H1 (cell line): ENCODE measurements around the gene HTR6. TPM values are rescaled to one million over a fixed set of nuclear protein-coding genes. Genes with fewer than 3 reads are reported as not detected.
"Not testable (repeated sequence)": the region's sequence is repeated elsewhere in the genome, so short reads cannot be mapped to it uniquely, and the experiment has no call there.

Experiments used
- CTCF ChIA-PET: fragments of 300-600 bp; sonication (Branson Sonifier 250); formaldehyde crosslinking; loops from one replicate; lab custom pipeline; 2021; ENCODE audit not compliant: partially characterized antibody; lab: Charles Lee
- POLR2A ChIA-PET: fragments of 300-600 bp; sonication (Branson Sonifier 250); formaldehyde crosslinking; loops from one replicate; lab custom pipeline; 2021; ENCODE audit warnings: inconsistent platforms; ENCODE audit not compliant: partially characterized antibody; lab: Charles Lee
- DNase-seq, 2 experiments: peaks; one replicate each; pipeline versions ENCODE4 v3.0.0 to v3.0.0-alpha.2; 2010 to 2022; ENCODE audit warnings: low spot score in 2 of 2, low read depth in 1 of 2, mixed read lengths in 1 of 2
- FAIRE-seq: peaks from 2 replicates; lab custom pipeline; 2011; peaks lifted over from hg19 to GRCh38; lab: Jason Lieb, UNC
- H2AFZ ChIP-seq: 2 replicates; pipeline ENCODE4 v1.8.1; 2012; ENCODE audit warnings: low read length, inconsistent platforms
- H2AK5ac ChIP-seq: 2 replicates; pipeline ENCODE4 v1.6.1; 2013; ENCODE audit warnings: low read depth, low read length
- H2BK120ac ChIP-seq: replicated peaks from 2 replicates; pipeline ENCODE3; 2013; ENCODE audit warnings: low read depth, low read length, inconsistent platforms
- H2BK12ac ChIP-seq: 2 replicates; pipeline ENCODE4 v1.6.1; 2013; ENCODE audit warnings: low read depth, low read length
- H2BK15ac ChIP-seq: 2 replicates; pipeline ENCODE4 v1.6.1; 2013; ENCODE audit warnings: low read length
- H2BK20ac ChIP-seq: 2 replicates; pipeline ENCODE4 v1.6.1; 2013; ENCODE audit warnings: low read length
- H2BK5ac ChIP-seq: 2 replicates; pipeline ENCODE4 v1.6.1; 2013; ENCODE audit warnings: low read depth, low read length
- H3K14ac ChIP-seq: 2 replicates; pipeline ENCODE4 v1.6.1; 2013; ENCODE audit warnings: inconsistent platforms; ENCODE audit not compliant: insufficient read length
- H3K18ac ChIP-seq: 2 replicates; pipeline ENCODE4 v1.6.1; 2013; ENCODE audit warnings: low read length; ENCODE audit errors: extremely low read depth
- H3K23ac ChIP-seq: 2 replicates; pipeline ENCODE4 v1.6.1; 2013; ENCODE audit warnings: inconsistent platforms; ENCODE audit not compliant: insufficient read length
- H3K23me2 ChIP-seq: 2 replicates; pipeline ENCODE4 v1.6.1; 2013; ENCODE audit warnings: low read depth, low read length
- H3K27ac ChIP-seq: 2 replicates; pipeline ENCODE4 v1.6.1; 2011; ENCODE audit warnings: low read depth, low read length, inconsistent platforms
- H3K27me3 ChIP-seq, 4 experiments: replicated peaks in 1 of 4; 1 replicate in 1 of 4; 2 replicates in 3 of 4; pipeline versions ENCODE4 v1.6.1 to v1.8.1; 2011 to 2013; ENCODE audit warnings: low read length in 3 of 4, mild to moderate bottlenecking in 3 of 4, inconsistent platforms in 2 of 4, mixed read lengths in 2 of 4, moderate library complexity in 1 of 4; ENCODE audit not compliant: control insufficient read depth in 3 of 4, insufficient read depth in 3 of 4; ENCODE audit errors: extremely low read depth in 1 of 4
- H3K36me3 ChIP-seq, 4 experiments: 2 replicates each; pipeline versions ENCODE4 v1.6.1 to v1.8.1; 2011 to 2013; ENCODE audit warnings: mild to moderate bottlenecking in 4 of 4, low read length in 3 of 4, moderate library complexity in 2 of 4, control low read depth in 1 of 4, inconsistent platforms in 1 of 4; ENCODE audit not compliant: insufficient read depth in 4 of 4, control insufficient read depth in 2 of 4
- H3K4ac ChIP-seq: replicated peaks from 2 replicates; pipeline ENCODE3; 2013; ENCODE audit warnings: low read length, low read depth, mixed read lengths, inconsistent platforms; ENCODE audit not compliant: insufficient read length
- H3K4me1 ChIP-seq, 4 experiments: replicated peaks in 1 of 4; 1 replicate in 1 of 4; 2 replicates in 3 of 4; pipeline versions ENCODE4 v1.6.1 to v1.8.1; 2011 to 2013; ENCODE audit warnings: low read length in 3 of 4, inconsistent platforms in 2 of 4, mixed read lengths in 1 of 4; ENCODE audit not compliant: insufficient read depth in 4 of 4, control insufficient read depth in 3 of 4
- H3K4me2 ChIP-seq, 2 experiments: 2 replicates each; pipeline versions ENCODE4 v1.6.1 to v1.8.1; 2011 to 2013; ENCODE audit warnings: low read depth in 2 of 2, low read length in 2 of 2, control low read depth in 1 of 2, inconsistent platforms in 1 of 2, mild to moderate bottlenecking in 1 of 2; ENCODE audit not compliant: insufficient read depth in 1 of 2
- H3K4me3 ChIP-seq, 4 experiments: fragments of 200-600, 300-600 bp in 1 of 4; sonication (generic), shearing (Covaris generic), sonication (Bioruptor Twin) in 1 of 4; 2 replicates each; pipeline versions ENCODE4 v1.5.1 to v1.8.1; 2011 to 2016; ENCODE audit warnings: low read length in 4 of 4, low read depth in 3 of 4, control low read depth in 2 of 4, inconsistent platforms in 2 of 4, mild to moderate bottlenecking in 2 of 4, mixed read lengths in 1 of 4, moderate library complexity in 1 of 4; ENCODE audit not compliant: insufficient read depth in 2 of 4; ENCODE audit errors: extremely low read depth in 1 of 4
- H3K56ac ChIP-seq: replicated peaks from 2 replicates; pipeline ENCODE3; 2013; ENCODE audit warnings: low read depth, mild to moderate bottlenecking, mixed read lengths, low read length, inconsistent platforms; ENCODE audit not compliant: insufficient read length
- H3K79me1 ChIP-seq: 2 replicates; pipeline ENCODE4 v1.6.1; 2013; ENCODE audit warnings: low read depth, low read length, control low read depth
- H3K79me2 ChIP-seq, 2 experiments: 2 replicates each; pipeline versions ENCODE4 v1.6.1 to v1.8.1; 2012 to 2013; ENCODE audit warnings: low read length in 2 of 2, mild to moderate bottlenecking in 2 of 2, inconsistent platforms in 1 of 2; ENCODE audit not compliant: insufficient read depth in 2 of 2, control insufficient read depth in 1 of 2
- H3K9ac ChIP-seq, 4 experiments: replicated peaks in 1 of 4; 1 replicate in 1 of 4; 2 replicates in 3 of 4; pipeline versions ENCODE4 v1.6.1 to v1.8.1; 2011 to 2013; ENCODE audit warnings: low read depth in 3 of 4, low read length in 3 of 4, control low read depth in 2 of 4, mild to moderate bottlenecking in 2 of 4, moderate library complexity in 2 of 4, inconsistent platforms in 1 of 4; ENCODE audit errors: extremely low read depth in 1 of 4
- H3K9me3 ChIP-seq, 2 experiments: 2 replicates each; pipeline versions ENCODE4 v1.6.1 to v1.8.1; 2012 to 2013; ENCODE audit warnings: mild to moderate bottlenecking in 2 of 2, moderate library complexity in 2 of 2, control low read depth in 1 of 2, inconsistent platforms in 1 of 2, low read depth in 1 of 2, low read length in 1 of 2, mixed read lengths in 1 of 2; ENCODE audit not compliant: insufficient read depth in 2 of 2
- H4K20me1 ChIP-seq, 2 experiments: replicated peaks in 1 of 2; 2 replicates each; pipeline versions ENCODE3 to v1.8.1; 2011 to 2013; ENCODE audit warnings: inconsistent platforms in 2 of 2, low read length in 2 of 2, mild to moderate bottlenecking in 1 of 2; ENCODE audit not compliant: insufficient read depth in 2 of 2, control insufficient read depth in 1 of 2
- H4K5ac ChIP-seq: 2 replicates; pipeline ENCODE4 v1.6.1; 2013; ENCODE audit warnings: low read length, low read depth, mixed read lengths, inconsistent platforms; ENCODE audit not compliant: insufficient read length
- H4K8ac ChIP-seq: 2 replicates; pipeline ENCODE4 v1.8.0; 2013; ENCODE audit warnings: mild to moderate bottlenecking, moderate library complexity, low read length, inconsistent platforms; ENCODE audit not compliant: insufficient read depth; ENCODE audit errors: extremely low read depth
- H4K91ac ChIP-seq: replicated peaks from 2 replicates; pipeline ENCODE3; 2013; ENCODE audit warnings: low read length, mixed read lengths, inconsistent platforms; ENCODE audit not compliant: insufficient read length
- WGBS, 2 experiments: shearing (Covaris generic) in 1 of 2; methylation state at CpG; one replicate each; pipeline versions ENCODE4 v1.1.6 to v1.1.7; 2013 to 2015; ENCODE audit warnings: low lambda C conversion rate in 2 of 2, mixed read lengths in 2 of 2, inconsistent platforms in 1 of 2, low coverage in 1 of 2, missing lambda C conversion rate in 1 of 2; ENCODE audit not compliant: insufficient replicate concordance in 2 of 2, insufficient coverage in 1 of 2, insufficient read length in 1 of 2; ENCODE audit errors: extremely low coverage in 1 of 2, missing lambda C conversion rate in 1 of 2; 5-methylcytosine and 5-hydroxymethylcytosine counted together
- polyA plus RNA-seq, 7 experiments: library from polyadenylated mRNA; depleted of rRNA in 3 of 7; stranded (reverse) in 5 of 7; unstranded in 2 of 7; fragments of >200 nt in 5 of 7; fragments of 200-250 nt in 2 of 7; gene quantifications; 1 replicate in 5 of 7; 2 replicates in 1 of 7; 4 replicates in 1 of 7; pipeline versions ENCODE4 v1.2.1 to v1.2.3, GENCODE V29; 2011 to 2013; ENCODE audit warnings: missing spikeins in 2 of 7, mixed read lengths in 2 of 7
- total RNA-seq: library from RNA; stranded (reverse); fragmentation: NEBNext Ultra II Directional; extraction: Animal tissue kit (Norgen Biotek cat#: 25700); gene quantifications from 2 replicates; pipeline ENCODE4 v1.2.1, GENCODE V29; 2021

Gene HTR6
- total and polyA plus RNA-seq, 2 of the 8 experiments (the other 6 are each of a cell fraction or from before 2014, with no cell fraction given): 0.76 to 0.95 TPM

- POLR2A ChIA-PET: interaction anchor here (0.7 kb wide), 1 partner anchor 36 kb away, joined by 3 read pairs; no protein-coding TSS in a partner anchor
- H3K4me3 ChIP-seq, H2BK5ac ChIP-seq, H3K79me1 ChIP-seq, H2BK20ac ChIP-seq, H4K20me1 ChIP-seq, H3K9ac ChIP-seq, H4K8ac ChIP-seq, H2BK15ac ChIP-seq, H3K79me2 ChIP-seq, DNase-seq, H3K23ac ChIP-seq, H3K36me3 ChIP-seq, H4K5ac ChIP-seq, H3K9me3 ChIP-seq, H3K56ac ChIP-seq, H2AFZ ChIP-seq, H3K4me2 ChIP-seq, H3K4ac ChIP-seq, H3K23me2 ChIP-seq, H2BK120ac ChIP-seq, H4K91ac ChIP-seq, H3K14ac ChIP-seq, H3K27ac ChIP-seq, H3K27me3 ChIP-seq, H3K4me1 ChIP-seq, H2AK5ac ChIP-seq, H3K18ac ChIP-seq, FAIRE-seq, H2BK12ac ChIP-seq: not testable (repeated sequence)
- WGBS, 2 experiments: 85% methylated on average over 9 of the region's 10 CpGs; no CpG with 5 or more reads in 1 of the 2 experiments
- CTCF ChIA-PET: interaction anchor here (1.5 to 7.2 kb wide), 2 partner anchors 13 to 15 kb away, joined by 3 to 63 read pairs; no protein-coding TSS in a partner anchor
Measured at GRCh38 chr1:19636749-19637148, 27.9 kb upstream of the HTR6 start.
